Duodenal mucosa (tissue), 2 donors: Measurements from ENCODE around the gene DOCK10.

ENCODE experiments used
- H3K27ac ChIP-seq: one replicate; pipeline ENCODE4 v1.7.0; 2013; ENCODE audit warnings: low read depth, low read length
- H3K27me3 ChIP-seq, 2 donors: one replicate each; pipeline ENCODE4 v1.7.0; 2013; ENCODE audit warnings: low read length in 2 of 2, control low read depth in 1 of 2; ENCODE audit not compliant: insufficient read depth in 2 of 2, control insufficient read depth in 1 of 2
- H3K36me3 ChIP-seq, 2 donors: one replicate each; pipeline ENCODE4 v1.7.0; 2013; ENCODE audit warnings: low read length in 2 of 2, control low read depth in 1 of 2; ENCODE audit not compliant: insufficient read depth in 2 of 2, control insufficient read depth in 1 of 2
- H3K4me1 ChIP-seq, 2 donors: one replicate each; pipeline ENCODE4 v1.7.0; 2013; ENCODE audit warnings: low read length in 2 of 2, control low read depth in 1 of 2; ENCODE audit not compliant: insufficient read depth in 2 of 2, control insufficient read depth in 1 of 2
- H3K4me3 ChIP-seq, 2 donors: one replicate each; pipeline ENCODE4 v1.7.0; 2013; ENCODE audit warnings: low read length in 2 of 2, low read depth in 1 of 2
- H3K9ac ChIP-seq, 2 donors: one replicate each; pipeline ENCODE4 v1.7.0; 2013; ENCODE audit warnings: low read length in 2 of 2, low read depth in 1 of 2
- H3K9me3 ChIP-seq, 2 donors: one replicate each; pipeline ENCODE4 v1.7.0; 2013; ENCODE audit warnings: low read length in 2 of 2, control low read depth in 1 of 2; ENCODE audit not compliant: control insufficient read depth in 1 of 2

The DOCK10 gene

DNA sequence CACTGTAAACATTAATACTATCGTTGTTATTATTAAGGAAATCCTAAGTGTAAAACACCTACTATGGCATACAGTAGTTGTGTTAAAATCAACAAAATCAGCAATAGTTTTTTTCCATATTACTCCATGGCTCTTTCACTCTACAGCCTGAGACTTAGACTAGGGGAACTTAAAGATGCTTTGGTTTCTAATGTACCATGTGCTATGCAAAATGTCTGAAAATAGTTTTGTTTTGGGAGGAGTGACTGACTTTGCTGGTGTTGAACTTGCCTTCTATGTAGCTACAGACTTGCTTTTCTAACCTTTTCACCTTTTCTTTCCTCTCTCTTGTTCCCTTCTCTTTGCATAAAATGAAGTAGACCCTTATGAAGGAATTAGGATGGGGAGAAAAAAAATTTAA, 167.1 kb downstream of the DOCK10 start:
- Histone ChIP-seq H3K9me3 (no peaks in the 10 kb centered on the region), H3K36me3 (peaks cover 0 to 11% of the 10 kb centered on the region in 2 donors), H3K27me3 (no peaks in the 10 kb centered on the region), H3K9ac (no peak overlapping the region), H3K27ac (no peak overlapping the region), H3K4me3 (no peak overlapping the region), H3K4me1 (no peaks in the 10 kb centered on the region)

DNA sequence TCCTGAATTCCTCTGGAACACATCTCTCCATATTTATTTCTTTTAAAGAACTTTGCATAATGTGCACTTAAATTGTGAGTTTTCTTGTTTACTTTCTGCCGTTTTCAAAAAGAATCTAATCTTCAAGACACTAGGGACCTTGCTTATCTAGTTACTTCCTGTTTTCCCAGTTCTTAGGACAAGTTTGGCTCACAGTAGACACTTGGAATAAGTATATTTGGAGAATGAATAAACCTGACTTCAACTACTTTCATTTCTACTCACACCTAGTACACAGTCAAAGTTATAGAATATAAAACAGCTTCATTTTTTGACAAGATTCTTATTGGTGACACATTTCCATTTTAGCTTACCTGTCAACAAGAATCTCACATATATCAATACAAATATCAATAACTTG, 170.5 kb downstream of the DOCK10 start:
- no peaks in the 10 kb centered on the region for H3K27me3 ChIP-seq
- peaks cover 0 to 11% of the 10 kb centered on the region in 2 donors for H3K36me3 ChIP-seq
- H3K4me3 ChIP-seq: no peak overlapping the region
- no peaks in the 10 kb centered on the region for H3K9me3 ChIP-seq
- no peak overlapping the region for H3K9ac ChIP-seq
- no peaks in the 10 kb centered on the region for H3K4me1 ChIP-seq
- no peak overlapping the region for H3K27ac ChIP-seq

DNA sequence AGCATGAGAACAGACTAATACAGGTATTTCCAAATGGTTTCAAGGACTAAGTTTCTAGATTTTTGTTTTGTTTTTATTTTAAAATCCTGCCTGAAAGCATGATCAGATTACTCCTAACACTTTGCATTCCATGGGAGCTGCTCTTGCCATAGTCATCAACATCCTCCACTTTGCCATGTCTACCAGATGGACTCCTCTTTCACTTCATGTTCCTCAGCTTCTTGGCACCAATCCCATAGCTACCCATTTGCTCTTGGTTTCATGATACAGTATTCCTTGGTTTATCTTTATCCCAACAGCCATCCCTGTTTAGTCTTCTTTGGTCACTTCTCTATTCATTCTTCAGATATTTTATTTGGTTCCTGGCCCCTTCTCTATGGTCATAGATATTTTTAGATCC, 171.9 kb downstream of the DOCK10 start:
- Histone ChIP-seq H3K36me3 (peaks cover 0 to 6% of the 10 kb centered on the region in 2 donors), H3K4me3 (no peak overlapping the region), H3K4me1 (no peaks in the 10 kb centered on the region), H3K9me3 (no peaks in the 10 kb centered on the region), H3K27ac (no peak overlapping the region), H3K9ac (no peak overlapping the region), H3K27me3 (no peaks in the 10 kb centered on the region)

DNA sequence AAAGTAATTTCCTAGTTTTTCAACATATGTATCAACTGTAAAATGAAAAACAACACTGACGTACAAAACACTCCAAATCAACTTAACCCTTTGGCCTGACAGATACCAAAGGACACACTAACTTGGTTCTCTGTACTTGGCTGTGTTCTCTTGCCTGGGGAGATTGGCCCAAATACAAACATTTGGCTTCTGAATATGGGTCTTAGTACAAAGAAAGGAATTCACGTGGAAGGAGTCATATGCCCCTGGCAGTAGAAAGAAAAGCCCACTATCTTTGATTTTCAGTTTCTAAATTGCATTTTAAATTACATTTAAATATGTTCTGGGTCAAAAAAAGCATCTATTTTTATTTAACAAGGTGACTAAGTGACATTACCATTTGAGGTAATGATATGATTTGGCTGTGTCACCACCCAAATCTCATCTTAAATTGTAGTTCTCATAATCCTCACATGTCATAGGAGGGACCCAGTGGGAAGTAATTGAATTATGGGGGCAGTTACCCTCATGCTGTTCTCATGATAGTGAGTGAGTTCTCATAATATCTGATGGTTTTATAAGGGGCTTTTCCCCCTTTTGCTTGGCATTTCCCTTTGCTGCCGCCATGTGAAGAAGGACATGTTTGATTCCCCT, 172.6 kb downstream of the DOCK10 start:
- peaks cover 0 to 6% of the 10 kb centered on the region in 2 donors for H3K36me3 ChIP-seq
- no peak overlapping the region for H3K4me3 ChIP-seq
- no peak overlapping the region for H3K27ac ChIP-seq
- H3K9ac ChIP-seq: no peak overlapping the region
- H3K27me3 ChIP-seq: no peaks in the 10 kb centered on the region
- no peaks in the 10 kb centered on the region for H3K4me1 ChIP-seq
- H3K9me3 ChIP-seq: no peaks in the 10 kb centered on the region

DNA sequence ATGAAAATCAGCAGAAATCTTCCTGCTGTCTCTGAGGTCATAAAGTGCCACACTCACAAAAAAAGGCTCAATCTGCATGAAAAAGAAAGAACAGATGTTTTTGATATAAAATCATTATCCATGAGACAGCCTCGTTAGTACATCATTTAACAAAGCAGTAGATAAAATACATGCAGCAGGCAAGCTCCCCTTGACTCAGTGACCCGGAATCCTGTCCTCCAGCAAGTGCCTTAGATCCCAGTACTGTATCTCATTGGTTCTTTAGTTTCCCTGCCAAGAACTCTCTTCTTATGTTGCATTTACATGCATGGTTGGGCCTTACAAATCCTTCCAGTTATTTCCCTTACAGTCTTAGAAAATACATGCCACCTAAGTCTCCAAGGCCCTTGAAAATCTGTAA, 177.3 kb downstream of the DOCK10 start:
- H3K4me1 ChIP-seq: no peaks in the 10 kb centered on the region
- H3K9ac ChIP-seq: no peak overlapping the region
- no peak overlapping the region for H3K4me3 ChIP-seq
- no peaks in the 10 kb centered on the region for H3K9me3 ChIP-seq
- H3K27ac ChIP-seq: no peak overlapping the region
- no peaks in the 10 kb centered on the region for H3K27me3 ChIP-seq
- H3K36me3 ChIP-seq: no peaks in the 10 kb centered on the region

DNA sequence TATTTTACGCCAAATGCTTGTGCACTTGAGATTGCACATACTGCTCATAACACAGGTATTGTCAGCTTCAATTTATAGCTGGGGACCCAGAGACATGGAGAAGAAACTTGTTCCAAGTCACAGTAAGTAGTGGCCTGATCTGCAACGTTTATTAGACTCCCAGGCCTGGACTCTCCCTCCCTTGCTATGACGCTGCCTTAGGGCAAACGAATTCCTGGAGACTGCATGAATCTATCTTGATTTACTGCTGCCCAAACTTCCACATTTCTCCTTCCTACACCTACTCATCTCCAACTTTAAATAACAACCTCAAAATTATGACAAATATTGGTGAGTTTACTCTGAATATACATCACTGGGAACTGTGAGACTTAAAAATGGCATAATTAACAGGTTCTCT, 181.0 kb downstream of the DOCK10 start:
- no peaks in the 10 kb centered on the region for H3K9me3 ChIP-seq
- H3K27ac ChIP-seq: no peak overlapping the region
- H3K4me3 ChIP-seq: no peak overlapping the region
- no peaks in the 10 kb centered on the region for H3K27me3 ChIP-seq
- H3K36me3 ChIP-seq: peaks cover 0 to 2% of the 10 kb centered on the region in 2 donors
- no peak overlapping the region for H3K9ac ChIP-seq
- H3K4me1 ChIP-seq: no peaks in the 10 kb centered on the region

DNA sequence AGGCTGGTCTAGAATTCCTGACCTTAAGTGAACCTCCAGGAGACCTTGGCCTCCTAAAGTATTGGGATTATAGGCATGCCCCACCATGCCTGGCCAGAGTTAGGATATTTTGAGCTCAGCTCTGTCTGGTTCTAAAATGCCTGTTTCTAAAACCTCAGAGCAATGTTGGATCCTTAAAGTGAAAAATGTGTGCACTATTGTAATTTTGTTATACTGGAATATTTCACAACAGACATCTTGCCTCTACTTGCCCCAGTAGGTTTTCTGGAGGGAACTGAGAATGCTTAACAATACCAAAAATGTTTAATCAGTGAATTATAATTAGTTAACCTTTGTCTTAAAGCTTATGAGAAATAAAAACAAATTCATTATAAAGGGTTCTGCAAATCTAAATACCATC, 181.5 kb downstream of the DOCK10 start:
- Histone ChIP-seq H3K4me1 (no peaks in the 10 kb centered on the region), H3K9ac (no peak overlapping the region), H3K27me3 (no peaks in the 10 kb centered on the region), H3K9me3 (no peaks in the 10 kb centered on the region), H3K4me3 (no peak overlapping the region), H3K36me3 (peaks cover 0 to 2% of the 10 kb centered on the region in 2 donors), H3K27ac (no peak overlapping the region)

DNA sequence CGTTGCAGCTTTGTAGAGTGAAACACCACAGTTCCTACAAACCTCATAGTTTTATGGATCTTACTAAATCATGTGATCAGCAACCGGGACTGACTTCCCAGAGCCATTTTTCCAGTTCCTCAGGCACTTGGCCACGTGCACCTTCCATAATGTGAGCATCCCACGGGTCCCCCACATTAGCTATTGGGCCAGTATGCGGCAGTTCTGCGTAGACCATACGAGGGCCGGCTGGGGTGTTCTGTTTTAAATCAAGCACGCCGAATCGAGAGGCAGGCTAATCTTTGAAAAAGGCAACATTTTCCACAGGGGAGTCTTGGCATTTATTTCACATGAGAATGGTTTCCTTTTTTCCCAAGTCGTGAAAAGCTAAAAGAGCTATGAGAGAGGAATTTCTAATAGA, 190.5 kb downstream of the DOCK10 start:
- no peaks in the 10 kb centered on the region for H3K27me3 ChIP-seq
- no peak overlapping the region for H3K27ac ChIP-seq
- no peaks in the 10 kb centered on the region for H3K9me3 ChIP-seq
- H3K4me1 ChIP-seq: no peaks in the 10 kb centered on the region
- no peak overlapping the region for H3K4me3 ChIP-seq
- H3K36me3 ChIP-seq: peaks cover 5 to 8% of the 10 kb centered on the region in 2 donors
- H3K9ac ChIP-seq: no peak overlapping the region

DNA sequence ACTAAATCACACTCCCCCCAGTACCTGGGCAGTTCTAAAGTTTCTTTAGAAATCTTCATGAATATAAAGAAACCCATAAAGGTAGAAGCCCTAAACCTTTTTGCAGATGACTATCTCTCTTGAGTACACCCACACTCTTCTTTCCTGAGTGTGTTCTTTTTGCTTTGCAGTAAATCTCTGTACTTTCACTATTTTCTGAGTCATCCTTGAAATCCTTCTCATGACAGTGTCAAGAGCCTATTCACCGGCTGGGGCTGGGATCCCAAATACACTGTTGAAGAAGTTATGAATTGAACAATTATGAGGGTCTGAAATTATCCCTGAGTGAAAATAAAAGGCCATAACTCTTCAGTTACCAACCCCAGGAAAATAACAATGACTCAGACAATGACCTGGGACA, 192.2 kb downstream of the DOCK10 start:
- Histone ChIP-seq H3K4me3 (no peak overlapping the region), H3K27me3 (no peaks in the 10 kb centered on the region), H3K9me3 (no peaks in the 10 kb centered on the region), H3K9ac (no peak overlapping the region), H3K4me1 (no peaks in the 10 kb centered on the region), H3K27ac (no peak overlapping the region), H3K36me3 (peaks cover 5 to 8% of the 10 kb centered on the region in 2 donors)

DNA sequence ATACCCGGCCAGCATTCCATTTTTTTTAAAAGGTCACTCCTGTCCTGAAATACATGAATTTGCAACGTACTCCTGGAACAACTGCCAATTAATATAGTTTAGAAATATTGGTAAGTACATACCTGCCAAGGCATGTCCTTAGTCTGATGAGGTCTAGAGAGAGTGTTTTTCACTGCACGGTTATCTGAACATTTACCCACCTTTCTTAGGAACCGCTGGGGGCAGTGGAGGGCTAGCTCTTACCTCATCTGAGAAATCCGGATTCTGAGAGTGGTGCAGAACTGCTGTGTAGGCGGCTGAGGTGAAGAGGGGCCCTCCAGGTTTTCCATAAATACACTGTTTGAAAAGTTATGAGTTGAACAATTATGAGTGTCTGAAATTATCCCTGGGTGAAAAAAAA, 193.0 kb downstream of the DOCK10 start:
- Histone ChIP-seq H3K9ac (no peak overlapping the region), H3K27ac (no peak overlapping the region), H3K4me1 (no peaks in the 10 kb centered on the region), H3K4me3 (no peak overlapping the region), H3K36me3 (peaks cover 8% of the 10 kb centered on the region in 2 donors), H3K27me3 (no peaks in the 10 kb centered on the region), H3K9me3 (no peaks in the 10 kb centered on the region)
